HT1080 (cell line): ENCODE measurements around the gene ADK. TPM values are rescaled to one million over a fixed set of nuclear protein-coding genes. Genes with fewer than 3 reads are reported as not detected.

ENCODE experiments used
- small RNA-seq: library from RNA; depleted of rRNA; stranded (forward); fragments of <200 nt; gene quantifications from one replicate; pipeline ENCODE3, GENCODE V24; 2014
- total RNA-seq: library from RNA; depleted of rRNA; stranded (reverse); fragments of >200 nt; shearing (Covaris generic); gene quantifications from 2 replicates; pipeline ENCODE4 v1.2.3, GENCODE V29; 2014; rRNA removed

The ADK gene
- total RNA-seq, 1 experiment from 2014 or later = 59.2 TPM

Small RNA genes lying within 50 kb of the gene (small RNA-seq; reads per million reads assigned to genes)
- gene RF00019 = not detected
- gene TIMM9P1 = not detected

Other genes starting within 250 kb of the ADK start
- gene PLAU, start 240.1 kb upstream of the ADK start, total RNA-seq = 504 and 552 TPM in 2 replicates
- 125 and 138 TPM in 2 replicates for gene VCL, start 153.1 kb upstream of the ADK start, total RNA-seq
- gene AP3M1, start 393 bp upstream of the ADK start, total RNA-seq = 26.6 and 34.3 TPM in 2 replicates